HCT116 (cell line): ENCODE data around the gene ENTPD7. TPM values are rescaled to one million over a fixed set of nuclear protein-coding genes. Genes with fewer than 3 reads are reported as not detected.

ENCODE experiments used
- ATAC-seq: fragments of 200-7000 bp; cut with Tn5 transposase; 2 replicates; pipeline ENCODE4 v1.9.1; 2020; ENCODE audit warnings: mild to moderate bottlenecking, moderate library complexity
- BruUV-seq: library from RNA; stranded (reverse); fragments of 400-500 nt; replicated peaks from 2 replicates; lab custom pipeline; 2021; lab: Mats Ljungman, UMichigan
- CTCF ChIA-PET: fragments of 300-600 bp; sonication (Branson Sonifier 250); formaldehyde crosslinking; loops from one replicate; lab custom pipeline; 2021; ENCODE audit warnings: antibody characterized with exemption; lab: Charles Lee
- POLR2A ChIA-PET: fragments of 300-600, 350-600 bp; sonication (Branson Sonifier 250); formaldehyde crosslinking; loops from one replicate; lab custom pipeline; 2021; ENCODE audit warnings: antibody characterized with exemption; lab: Charles Lee
- RAD21 ChIA-PET, 2 experiments: fragments of 300-600 bp; sonication (Branson Sonifier 250); formaldehyde crosslinking; loops; one replicate each; lab custom pipeline; 2023; ENCODE audit warnings: low total read pairs in 2 of 2; ENCODE audit not compliant: uncharacterized antibody in 2 of 2, unreplicated experiment in 2 of 2, low non-redundant PET in 1 of 2; lab: Charles Lee
- DNase-seq: peaks from one replicate; pipeline ENCODE4 v3.0.0-alpha.2; 2010; ENCODE audit warnings: low read depth, low spot score
- H2AFZ ChIP-seq: fragments of 200-600 bp; shearing (Covaris generic), sonication (generic); 2 replicates; pipeline ENCODE4 v1.6.1; 2017; ENCODE audit warnings: low read depth, mixed run types, mixed read lengths, antibody characterized with exemption, low read length; ENCODE audit not compliant: poor library complexity, severe bottlenecking
- H3K27ac ChIP-seq: 2 replicates; pipeline ENCODE4 v1.5.1; 2012; ENCODE audit warnings: low read depth, low read length
- H3K27me3 ChIP-seq: fragments of 200-600 bp; sonication (generic); 2 replicates; pipeline ENCODE4 v1.6.1; 2016; ENCODE audit warnings: mixed run types, low read length, mixed read lengths; ENCODE audit not compliant: insufficient read depth
- H3K36me3 ChIP-seq, 2 experiments: fragments of 200-500 bp in 1 of 2; fragments of 200-600 bp in 1 of 2; sonication (Bioruptor generic) in 1 of 2; sonication (generic) in 1 of 2; 2 replicates each; pipeline versions ENCODE4 v1.5.1 to v1.6.1; 2014 to 2016; ENCODE audit warnings: low read length in 2 of 2, inconsistent platforms in 1 of 2, mixed read lengths in 1 of 2, mixed run types in 1 of 2; ENCODE audit not compliant: insufficient read depth in 2 of 2, control insufficient read depth in 1 of 2
- H3K4me1 ChIP-seq, 2 experiments: fragments of 200-600 bp in 1 of 2; sonication (generic) in 1 of 2; 2 replicates each; pipeline versions ENCODE4 v1.5.1 to v1.6.1; 2012 to 2017; ENCODE audit warnings: low read length in 2 of 2, inconsistent platforms in 1 of 2, mild to moderate bottlenecking in 1 of 2, mixed read lengths in 1 of 2, mixed run types in 1 of 2, moderate library complexity in 1 of 2; ENCODE audit not compliant: insufficient read depth in 2 of 2, control insufficient read depth in 1 of 2
- H3K4me2 ChIP-seq: fragments of 200-600 bp; sonication (generic); 2 replicates; pipeline ENCODE4 v1.6.1; 2017; ENCODE audit warnings: mixed run types, low read length, mixed read lengths
- H3K4me3 ChIP-seq, 2 experiments: fragments of 200-600 bp in 1 of 2; sonication (generic) in 1 of 2; replicated peaks in 1 of 2; 2 replicates each; pipeline ENCODE4 v1.5.1; 2011 to 2016; ENCODE audit warnings: low read length in 2 of 2, control low read depth in 1 of 2, low read depth in 1 of 2, mild to moderate bottlenecking in 1 of 2, mixed read lengths in 1 of 2, mixed run types in 1 of 2
- H3K79me2 ChIP-seq: fragments of 200-600 bp; sonication (generic); 2 replicates; pipeline ENCODE4 v1.6.1; 2017; ENCODE audit warnings: mild to moderate bottlenecking, mixed run types, low read length, moderate library complexity, mixed read lengths; ENCODE audit not compliant: insufficient read depth
- H3K9ac ChIP-seq: fragments of 200-600 bp; sonication (generic); 2 replicates; pipeline ENCODE4 v1.6.1; 2016; ENCODE audit warnings: low read length, mixed read lengths
- H3K9me2 ChIP-seq: fragments of 200-600 bp; sonication (generic), shearing (Covaris generic); 2 replicates; pipeline ENCODE4 v1.6.1; 2017; ENCODE audit warnings: mixed run types, mild to moderate bottlenecking, moderate library complexity; ENCODE audit not compliant: insufficient read depth
- H3K9me3 ChIP-seq, 2 experiments: fragments of 200-500 bp in 1 of 2; fragments of 200-600 bp in 1 of 2; sonication (Bioruptor generic) in 1 of 2; sonication (generic) in 1 of 2; 2 replicates each; pipeline ENCODE4 v1.6.1; 2014 to 2017; ENCODE audit warnings: low read length in 2 of 2, mixed read lengths in 2 of 2, inconsistent platforms in 1 of 2, low read depth in 1 of 2, mild to moderate bottlenecking in 1 of 2, mixed run types in 1 of 2, moderate library complexity in 1 of 2; ENCODE audit not compliant: control insufficient read depth in 1 of 2, insufficient read depth in 1 of 2
- H4K20me1 ChIP-seq: fragments of 200-600 bp; sonication (generic), shearing (Covaris generic); 2 replicates; pipeline ENCODE4 v1.6.1; 2017; ENCODE audit warnings: mixed run types, mild to moderate bottlenecking, moderate library complexity; ENCODE audit not compliant: insufficient read depth
- CEBPB ChIP-seq: IDR thresholded peaks from 2 replicates; pipeline ENCODE4 v1.6.1; 2012; ENCODE audit warnings: low read depth
- EGR1 ChIP-seq: IDR thresholded peaks from 2 replicates; pipeline ENCODE4 v1.6.1; 2012; ENCODE audit warnings: low read depth
- EZH2 ChIP-seq: fragments of 200-600 bp; sonication (generic); IDR thresholded peaks from 2 replicates; pipeline ENCODE4 v1.6.1; 2017; ENCODE audit warnings: antibody characterized with exemption, mixed run types
- FOSL1 ChIP-seq: IDR thresholded peaks from 2 replicates; pipeline ENCODE4 v1.6.1; 2012; ENCODE audit warnings: low read depth
- JUND ChIP-seq: IDR thresholded peaks from 2 replicates; pipeline ENCODE4 v1.6.1; 2012
- POLR2A ChIP-seq: IDR thresholded peaks from 2 replicates; pipeline ENCODE4 v1.7.0; 2011; ENCODE audit warnings: borderline replicate concordance; ENCODE audit not compliant: insufficient read depth, insufficient read length; ENCODE audit errors: extremely low read depth
- POLR2AphosphoS5 ChIP-seq: IDR thresholded peaks from 2 replicates; pipeline ENCODE4 v1.6.1; 2011; ENCODE audit warnings: mild to moderate bottlenecking, low read depth, low read length, moderate library complexity
- SIN3A ChIP-seq: IDR thresholded peaks from 2 replicates; pipeline ENCODE4 v1.6.1; 2012; ENCODE audit warnings: low read depth
- SRF ChIP-seq: IDR thresholded peaks from 2 replicates; pipeline ENCODE4 v1.6.1; 2012; ENCODE audit warnings: low read depth
- ZFX ChIP-seq: fragments of 450-650 bp; IDR thresholded peaks from 2 replicates; pipeline ENCODE4 v1.6.1; 2017
- intact Hi-C: fragments of 100-400 bp; cut with micrococcal nuclease; formaldehyde crosslinking; loops from 2 replicates; pipeline ENCODE4 v1.10.0; 2022
- total RNA-seq: library from RNA; stranded (reverse); gene quantifications from one replicate; pipeline ENCODE4 v1.2.1, GENCODE V29; 2021; ENCODE audit not compliant: unreplicated experiment
- TF ChIP-seq, protein P1 (sequence below), 3 experiments: fragments of 200-600 bp in 1 of 3; sonication (generic) in 1 of 3; IDR thresholded peaks in 2 of 3; conservative IDR thresholded peaks in 1 of 3; 2 replicates each; pipeline ENCODE4 v1.5.1; 2012 to 2017; ENCODE audit warnings: low read depth in 2 of 3, low read length in 2 of 3, antibody characterized with exemption in 1 of 3, borderline replicate concordance in 1 of 3, control low read depth in 1 of 3, mild to moderate bottlenecking in 1 of 3, mixed read lengths in 1 of 3, mixed run types in 1 of 3, moderate library complexity in 1 of 3; ENCODE audit not compliant: insufficient read depth in 1 of 3
- TF ChIP-seq, protein P2 (sequence below): IDR thresholded peaks from 2 replicates; pipeline ENCODE4 v1.6.1; 2011; ENCODE audit warnings: mild to moderate bottlenecking, low read length, moderate library complexity; ENCODE audit not compliant: insufficient replicate concordance; ENCODE audit errors: extremely low read depth
- TF ChIP-seq, protein P3 (sequence below): IDR thresholded peaks from 2 replicates; pipeline ENCODE4 v1.6.1; 2012
- TF ChIP-seq, protein P4 (sequence below): IDR thresholded peaks from 2 replicates; pipeline ENCODE4 v1.6.1; 2012

The ENTPD7 gene
- total RNA-seq, 1 experiment from 2014 or later: 12.3 TPM

DNA sequence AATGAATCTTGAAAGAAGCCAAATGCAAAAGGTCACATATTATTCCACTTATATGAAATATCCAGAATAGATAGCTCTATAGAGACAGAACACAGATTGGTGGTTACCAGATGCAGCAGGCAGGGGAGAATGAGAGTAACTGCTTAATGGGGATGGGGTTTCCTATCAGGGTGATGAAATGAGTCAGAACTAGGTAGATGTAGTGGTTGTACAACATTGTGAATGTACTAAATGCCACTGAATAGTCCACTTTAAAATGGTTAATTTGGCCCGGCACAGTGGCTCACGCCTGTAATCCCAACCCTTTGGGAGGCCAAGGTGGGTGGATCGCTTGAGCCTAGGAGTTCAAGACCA, 29.7 kb upstream of the ENTPD7 start:
- CTCF ChIA-PET: interaction anchor here (1.2 to 1.6 kb wide), 3 partner anchors 8 to 82 kb away, joined by 3 to 5 read pairs (median 3); partner anchors contain the start of gene SLC25A28
- Histone ChIP-seq H3K9me3 (no peaks in the 10 kb centered on the region), H3K4me2 (no peak overlapping the region), H3K9ac (no peak overlapping the region), H3K4me1 (peaks cover 0 to 3% of the 10 kb centered on the region in 2 experiments; a peak in 1 of 4 replicates), H3K27ac (no peak overlapping the region), H3K9me2 (no peaks in the 10 kb centered on the region), H3K36me3 (no peaks in the 10 kb centered on the region), H4K20me1 (no peaks in the 10 kb centered on the region), H3K79me2 (no peaks in the 10 kb centered on the region), H2AFZ (no peak overlapping the region), H3K27me3 (no peaks in the 10 kb centered on the region), H3K4me3 (no peak overlapping the region)
- BruUV-seq: no TSS peak
- DNase-seq: no peak
- POLR2A ChIA-PET: interaction anchor here (1.0 kb wide), 1 partner anchor 29 kb away, joined by 3 read pairs; the partner anchor contains the start of gene ENTPD7
- no peak for ATAC-seq
- RAD21 ChIA-PET: no interaction called here
- intact Hi-C loops: no loop called here
- TF ChIP-seq JUND: no peak
- TF ChIP-seq, protein P1, sequence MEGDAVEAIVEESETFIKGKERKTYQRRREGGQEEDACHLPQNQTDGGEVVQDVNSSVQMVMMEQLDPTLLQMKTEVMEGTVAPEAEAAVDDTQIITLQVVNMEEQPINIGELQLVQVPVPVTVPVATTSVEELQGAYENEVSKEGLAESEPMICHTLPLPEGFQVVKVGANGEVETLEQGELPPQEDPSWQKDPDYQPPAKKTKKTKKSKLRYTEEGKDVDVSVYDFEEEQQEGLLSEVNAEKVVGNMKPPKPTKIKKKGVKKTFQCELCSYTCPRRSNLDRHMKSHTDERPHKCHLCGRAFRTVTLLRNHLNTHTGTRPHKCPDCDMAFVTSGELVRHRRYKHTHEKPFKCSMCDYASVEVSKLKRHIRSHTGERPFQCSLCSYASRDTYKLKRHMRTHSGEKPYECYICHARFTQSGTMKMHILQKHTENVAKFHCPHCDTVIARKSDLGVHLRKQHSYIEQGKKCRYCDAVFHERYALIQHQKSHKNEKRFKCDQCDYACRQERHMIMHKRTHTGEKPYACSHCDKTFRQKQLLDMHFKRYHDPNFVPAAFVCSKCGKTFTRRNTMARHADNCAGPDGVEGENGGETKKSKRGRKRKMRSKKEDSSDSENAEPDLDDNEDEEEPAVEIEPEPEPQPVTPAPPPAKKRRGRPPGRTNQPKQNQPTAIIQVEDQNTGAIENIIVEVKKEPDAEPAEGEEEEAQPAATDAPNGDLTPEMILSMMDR (IDR thresholded peaks at IDR 0.05 in 2 of 3, conservative IDR thresholded peaks at IDR 0.05 in 1 of 3; ENCODE audit: borderline replicate concordance in 1 of 3, insufficient read depth in 1 of 3, low read depth in 2 of 3, low read length in 2 of 3): no peak
- TF ChIP-seq, protein P2, sequence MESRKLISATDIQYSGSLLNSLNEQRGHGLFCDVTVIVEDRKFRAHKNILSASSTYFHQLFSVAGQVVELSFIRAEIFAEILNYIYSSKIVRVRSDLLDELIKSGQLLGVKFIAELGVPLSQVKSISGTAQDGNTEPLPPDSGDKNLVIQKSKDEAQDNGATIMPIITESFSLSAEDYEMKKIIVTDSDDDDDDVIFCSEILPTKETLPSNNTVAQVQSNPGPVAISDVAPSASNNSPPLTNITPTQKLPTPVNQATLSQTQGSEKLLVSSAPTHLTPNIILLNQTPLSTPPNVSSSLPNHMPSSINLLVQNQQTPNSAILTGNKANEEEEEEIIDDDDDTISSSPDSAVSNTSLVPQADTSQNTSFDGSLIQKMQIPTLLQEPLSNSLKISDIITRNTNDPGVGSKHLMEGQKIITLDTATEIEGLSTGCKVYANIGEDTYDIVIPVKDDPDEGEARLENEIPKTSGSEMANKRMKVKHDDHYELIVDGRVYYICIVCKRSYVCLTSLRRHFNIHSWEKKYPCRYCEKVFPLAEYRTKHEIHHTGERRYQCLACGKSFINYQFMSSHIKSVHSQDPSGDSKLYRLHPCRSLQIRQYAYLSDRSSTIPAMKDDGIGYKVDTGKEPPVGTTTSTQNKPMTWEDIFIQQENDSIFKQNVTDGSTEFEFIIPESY: no peak
- TF ChIP-seq, protein P3, sequence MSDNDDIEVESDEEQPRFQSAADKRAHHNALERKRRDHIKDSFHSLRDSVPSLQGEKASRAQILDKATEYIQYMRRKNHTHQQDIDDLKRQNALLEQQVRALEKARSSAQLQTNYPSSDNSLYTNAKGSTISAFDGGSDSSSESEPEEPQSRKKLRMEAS: no peak
- no peak for TF ChIP-seq ZFX
- no peak for TF ChIP-seq SRF
- TF ChIP-seq FOSL1: no peak
- no peak for TF ChIP-seq EGR1
- TF ChIP-seq, protein P4, sequence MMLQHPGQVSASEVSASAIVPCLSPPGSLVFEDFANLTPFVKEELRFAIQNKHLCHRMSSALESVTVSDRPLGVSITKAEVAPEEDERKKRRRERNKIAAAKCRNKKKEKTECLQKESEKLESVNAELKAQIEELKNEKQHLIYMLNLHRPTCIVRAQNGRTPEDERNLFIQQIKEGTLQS: no peak
- TF ChIP-seq EZH2: no peak
- no peak for TF ChIP-seq CEBPB
- TF ChIP-seq POLR2AphosphoS5: no peak
- TF ChIP-seq SIN3A: no peak
- no peak for TF ChIP-seq POLR2A
